GM23338 (cell line): ENCODE results near the gene RMND5B. TPM values are rescaled to one million over a fixed set of nuclear protein-coding genes. Genes with fewer than 3 reads are reported as not detected.

ENCODE experiments used
- ATAC-seq: fragments of 200-7000 bp; cut with Tn5 transposase; 3 replicates; pipeline ENCODE4 v1.9.1; 2020
- DNase-seq: peaks from one replicate; pipeline ENCODE4 v3.0.0-alpha.2; 2015; ENCODE audit warnings: low spot score
- H2AFZ ChIP-seq: fragments of 200-600 bp; sonication (generic); 2 replicates; pipeline ENCODE4 v1.8.0; 2016; ENCODE audit warnings: antibody characterized with exemption, mild to moderate bottlenecking, moderate library complexity
- H3F3A ChIP-seq: fragments of 200-600 bp; sonication (generic); replicated peaks from 2 replicates; pipeline ENCODE4 v1.8.0; 2017; ENCODE audit warnings: antibody characterized with exemption, mixed run types, low read depth
- H3K27ac ChIP-seq: fragments of 200-600 bp; sonication (generic); 2 replicates; pipeline ENCODE4 v1.6.1; 2016; ENCODE audit warnings: low read depth
- H3K27me3 ChIP-seq: fragments of 200-600 bp; sonication (generic); 2 replicates; pipeline ENCODE4 v1.8.0; 2016; ENCODE audit warnings: mild to moderate bottlenecking, mixed run types, moderate library complexity; ENCODE audit not compliant: insufficient read depth
- H3K36me3 ChIP-seq: fragments of 200-600 bp; sonication (generic); 2 replicates; pipeline ENCODE4 v1.8.0; 2016; ENCODE audit warnings: mild to moderate bottlenecking; ENCODE audit not compliant: insufficient read depth
- H3K4me1 ChIP-seq: fragments of 200-600 bp; sonication (generic); 2 replicates; pipeline ENCODE4 v1.8.0; 2016; ENCODE audit warnings: mild to moderate bottlenecking, moderate library complexity; ENCODE audit not compliant: insufficient read depth
- H3K4me2 ChIP-seq: fragments of 200-600 bp; sonication (generic); 2 replicates; pipeline ENCODE4 v1.7.1; 2017; ENCODE audit warnings: mixed run types
- H3K4me3 ChIP-seq: fragments of 200-600 bp; sonication (generic); 2 replicates; pipeline ENCODE4 v1.6.1; 2016; ENCODE audit warnings: mixed run types
- H3K79me2 ChIP-seq: fragments of 200-600 bp; sonication (generic); replicated peaks from 2 replicates; pipeline ENCODE4 v1.8.0; 2017; ENCODE audit warnings: mild to moderate bottlenecking; ENCODE audit not compliant: insufficient read depth
- H3K9me2 ChIP-seq: fragments of 200-600 bp; sonication (generic); 2 replicates; pipeline ENCODE4 v1.8.0; 2017; ENCODE audit not compliant: insufficient read depth
- H4K20me1 ChIP-seq: fragments of 200-600 bp; sonication (generic); replicated peaks from 2 replicates; pipeline ENCODE4 v1.8.0; 2017; ENCODE audit warnings: mild to moderate bottlenecking; ENCODE audit not compliant: insufficient read depth
- H3K27ac Mint-ChIP-seq: 2 replicates; pipeline ENCODE4 v1.8.0; 2020; ENCODE audit warnings: inconsistent platforms, mild to moderate bottlenecking, moderate library complexity, mixed read lengths
- H3K27me3 Mint-ChIP-seq: 3 replicates; pipeline ENCODE4 v1.8.0; 2022; ENCODE audit warnings: low read depth, mild to moderate bottlenecking, moderate library complexity, mixed read lengths, inconsistent platforms; ENCODE audit not compliant: insufficient read depth, poor library complexity
- H3K36me3 Mint-ChIP-seq: 3 replicates; pipeline ENCODE4 v1.8.0; 2021; ENCODE audit warnings: low read depth, mild to moderate bottlenecking, inconsistent platforms, moderate library complexity, mixed read lengths
- H3K4me1 Mint-ChIP-seq: 3 replicates; pipeline ENCODE4 v1.8.0; 2020; ENCODE audit warnings: mild to moderate bottlenecking, inconsistent platforms, mixed read lengths
- H3K4me3 Mint-ChIP-seq: 3 replicates; pipeline ENCODE4 v1.8.0; 2021; ENCODE audit warnings: moderate library complexity, mild to moderate bottlenecking, inconsistent platforms, mixed read lengths
- H3K9me3 Mint-ChIP-seq: 3 replicates; pipeline ENCODE4 v1.8.0; 2020; ENCODE audit warnings: moderate library complexity, mild to moderate bottlenecking, inconsistent platforms, mixed read lengths
- CREB1 ChIP-seq: fragments of 250-450 bp; sonication (Bioruptor Pico); IDR thresholded peaks from 2 replicates; pipeline ENCODE4 v1.5.0; 2020; ENCODE audit warnings: low read depth, mild to moderate bottlenecking, moderate library complexity
- EZH2 ChIP-seq: fragments of 200-600 bp; sonication (generic); IDR thresholded peaks from one replicate; pipeline ENCODE4 v1.8.0; 2017; ENCODE audit warnings: antibody characterized with exemption, mild to moderate bottlenecking, low read depth; ENCODE audit not compliant: unreplicated experiment
- EZH2phosphoT487 ChIP-seq: fragments of 200-600 bp; sonication (generic); IDR thresholded peaks from one replicate; pipeline ENCODE4 v1.8.1; 2018; ENCODE audit warnings: antibody characterized with exemption; ENCODE audit not compliant: unreplicated experiment
- JUNB ChIP-seq: IDR thresholded peaks from one replicate; pipeline ENCODE4 v1.6.1; 2016; ENCODE audit warnings: antibody characterized with exemption; ENCODE audit not compliant: unreplicated experiment
- NANOG ChIP-seq: IDR thresholded peaks from 2 replicates; pipeline ENCODE4 v1.6.1; 2016; ENCODE audit warnings: antibody characterized with exemption, borderline replicate concordance
- POLR2AphosphoS5 ChIP-seq: IDR thresholded peaks from 2 replicates; pipeline ENCODE4 v1.6.1; 2016; ENCODE audit warnings: antibody characterized with exemption, low read depth
- STAT1 ChIP-seq: IDR thresholded peaks from one replicate; pipeline ENCODE4 v1.6.1; 2016; ENCODE audit warnings: antibody characterized with exemption; ENCODE audit not compliant: unreplicated experiment
- ZNF331 ChIP-seq: fragments of 250-450 bp; sonication (Bioruptor Pico); IDR thresholded peaks from 2 replicates; pipeline ENCODE4 v1.5.0; 2020; ENCODE audit warnings: low read depth, mild to moderate bottlenecking, moderate library complexity
- polyA plus RNA-seq: library from polyadenylated mRNA; unstranded; fragments of >200 nt; fragmentation: Nextera tagmentation; extraction: Ambion mirVana; gene quantifications from 2 replicates; pipeline ENCODE4 v1.2.1, GENCODE V29; 2016
- total RNA-seq: library from RNA; depleted of rRNA; stranded (reverse); fragments of >200 nt; shearing (Covaris generic); gene quantifications from 2 replicates; pipeline ENCODE4 v1.2.3, GENCODE V29; 2014
- TF ChIP-seq, protein P1 (sequence below), 2 experiments: fragments of 200-600 bp in 1 of 2; sonication (generic) in 1 of 2; conservative IDR thresholded peaks; 2 replicates each; pipeline versions ENCODE4 v1.5.1 to v1.6.1; 2016 to 2017; ENCODE audit warnings: antibody characterized with exemption in 2 of 2, low read depth in 2 of 2, mild to moderate bottlenecking in 2 of 2, moderate library complexity in 1 of 2
- TF ChIP-seq, protein P2 (sequence below): fragments of 250-450 bp; sonication (Bioruptor Pico); IDR thresholded peaks from 2 replicates; pipeline ENCODE4 v1.5.0; 2020; ENCODE audit warnings: mild to moderate bottlenecking, moderate library complexity
- TF ChIP-seq, protein P3 (sequence below): IDR thresholded peaks from 2 replicates; pipeline ENCODE4 v1.6.1; 2016; ENCODE audit warnings: antibody characterized with exemption

RMND5B gene
- total and polyA plus RNA-seq, 2 experiments from 2014 or later, result 47.5 to 101 TPM

- TF ChIP-seq, protein P1, sequence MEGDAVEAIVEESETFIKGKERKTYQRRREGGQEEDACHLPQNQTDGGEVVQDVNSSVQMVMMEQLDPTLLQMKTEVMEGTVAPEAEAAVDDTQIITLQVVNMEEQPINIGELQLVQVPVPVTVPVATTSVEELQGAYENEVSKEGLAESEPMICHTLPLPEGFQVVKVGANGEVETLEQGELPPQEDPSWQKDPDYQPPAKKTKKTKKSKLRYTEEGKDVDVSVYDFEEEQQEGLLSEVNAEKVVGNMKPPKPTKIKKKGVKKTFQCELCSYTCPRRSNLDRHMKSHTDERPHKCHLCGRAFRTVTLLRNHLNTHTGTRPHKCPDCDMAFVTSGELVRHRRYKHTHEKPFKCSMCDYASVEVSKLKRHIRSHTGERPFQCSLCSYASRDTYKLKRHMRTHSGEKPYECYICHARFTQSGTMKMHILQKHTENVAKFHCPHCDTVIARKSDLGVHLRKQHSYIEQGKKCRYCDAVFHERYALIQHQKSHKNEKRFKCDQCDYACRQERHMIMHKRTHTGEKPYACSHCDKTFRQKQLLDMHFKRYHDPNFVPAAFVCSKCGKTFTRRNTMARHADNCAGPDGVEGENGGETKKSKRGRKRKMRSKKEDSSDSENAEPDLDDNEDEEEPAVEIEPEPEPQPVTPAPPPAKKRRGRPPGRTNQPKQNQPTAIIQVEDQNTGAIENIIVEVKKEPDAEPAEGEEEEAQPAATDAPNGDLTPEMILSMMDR (conservative IDR thresholded peaks at IDR 0.05; ENCODE audit: low read depth in 2 of 2), result no peak
- no peak for TF ChIP-seq POLR2AphosphoS5
- TF ChIP-seq EZH2phosphoT487, result no peak
- TF ChIP-seq CREB1 (CRISPR knock-in tag), result no peak
- no peak for TF ChIP-seq JUNB
- TF ChIP-seq, protein P2, sequence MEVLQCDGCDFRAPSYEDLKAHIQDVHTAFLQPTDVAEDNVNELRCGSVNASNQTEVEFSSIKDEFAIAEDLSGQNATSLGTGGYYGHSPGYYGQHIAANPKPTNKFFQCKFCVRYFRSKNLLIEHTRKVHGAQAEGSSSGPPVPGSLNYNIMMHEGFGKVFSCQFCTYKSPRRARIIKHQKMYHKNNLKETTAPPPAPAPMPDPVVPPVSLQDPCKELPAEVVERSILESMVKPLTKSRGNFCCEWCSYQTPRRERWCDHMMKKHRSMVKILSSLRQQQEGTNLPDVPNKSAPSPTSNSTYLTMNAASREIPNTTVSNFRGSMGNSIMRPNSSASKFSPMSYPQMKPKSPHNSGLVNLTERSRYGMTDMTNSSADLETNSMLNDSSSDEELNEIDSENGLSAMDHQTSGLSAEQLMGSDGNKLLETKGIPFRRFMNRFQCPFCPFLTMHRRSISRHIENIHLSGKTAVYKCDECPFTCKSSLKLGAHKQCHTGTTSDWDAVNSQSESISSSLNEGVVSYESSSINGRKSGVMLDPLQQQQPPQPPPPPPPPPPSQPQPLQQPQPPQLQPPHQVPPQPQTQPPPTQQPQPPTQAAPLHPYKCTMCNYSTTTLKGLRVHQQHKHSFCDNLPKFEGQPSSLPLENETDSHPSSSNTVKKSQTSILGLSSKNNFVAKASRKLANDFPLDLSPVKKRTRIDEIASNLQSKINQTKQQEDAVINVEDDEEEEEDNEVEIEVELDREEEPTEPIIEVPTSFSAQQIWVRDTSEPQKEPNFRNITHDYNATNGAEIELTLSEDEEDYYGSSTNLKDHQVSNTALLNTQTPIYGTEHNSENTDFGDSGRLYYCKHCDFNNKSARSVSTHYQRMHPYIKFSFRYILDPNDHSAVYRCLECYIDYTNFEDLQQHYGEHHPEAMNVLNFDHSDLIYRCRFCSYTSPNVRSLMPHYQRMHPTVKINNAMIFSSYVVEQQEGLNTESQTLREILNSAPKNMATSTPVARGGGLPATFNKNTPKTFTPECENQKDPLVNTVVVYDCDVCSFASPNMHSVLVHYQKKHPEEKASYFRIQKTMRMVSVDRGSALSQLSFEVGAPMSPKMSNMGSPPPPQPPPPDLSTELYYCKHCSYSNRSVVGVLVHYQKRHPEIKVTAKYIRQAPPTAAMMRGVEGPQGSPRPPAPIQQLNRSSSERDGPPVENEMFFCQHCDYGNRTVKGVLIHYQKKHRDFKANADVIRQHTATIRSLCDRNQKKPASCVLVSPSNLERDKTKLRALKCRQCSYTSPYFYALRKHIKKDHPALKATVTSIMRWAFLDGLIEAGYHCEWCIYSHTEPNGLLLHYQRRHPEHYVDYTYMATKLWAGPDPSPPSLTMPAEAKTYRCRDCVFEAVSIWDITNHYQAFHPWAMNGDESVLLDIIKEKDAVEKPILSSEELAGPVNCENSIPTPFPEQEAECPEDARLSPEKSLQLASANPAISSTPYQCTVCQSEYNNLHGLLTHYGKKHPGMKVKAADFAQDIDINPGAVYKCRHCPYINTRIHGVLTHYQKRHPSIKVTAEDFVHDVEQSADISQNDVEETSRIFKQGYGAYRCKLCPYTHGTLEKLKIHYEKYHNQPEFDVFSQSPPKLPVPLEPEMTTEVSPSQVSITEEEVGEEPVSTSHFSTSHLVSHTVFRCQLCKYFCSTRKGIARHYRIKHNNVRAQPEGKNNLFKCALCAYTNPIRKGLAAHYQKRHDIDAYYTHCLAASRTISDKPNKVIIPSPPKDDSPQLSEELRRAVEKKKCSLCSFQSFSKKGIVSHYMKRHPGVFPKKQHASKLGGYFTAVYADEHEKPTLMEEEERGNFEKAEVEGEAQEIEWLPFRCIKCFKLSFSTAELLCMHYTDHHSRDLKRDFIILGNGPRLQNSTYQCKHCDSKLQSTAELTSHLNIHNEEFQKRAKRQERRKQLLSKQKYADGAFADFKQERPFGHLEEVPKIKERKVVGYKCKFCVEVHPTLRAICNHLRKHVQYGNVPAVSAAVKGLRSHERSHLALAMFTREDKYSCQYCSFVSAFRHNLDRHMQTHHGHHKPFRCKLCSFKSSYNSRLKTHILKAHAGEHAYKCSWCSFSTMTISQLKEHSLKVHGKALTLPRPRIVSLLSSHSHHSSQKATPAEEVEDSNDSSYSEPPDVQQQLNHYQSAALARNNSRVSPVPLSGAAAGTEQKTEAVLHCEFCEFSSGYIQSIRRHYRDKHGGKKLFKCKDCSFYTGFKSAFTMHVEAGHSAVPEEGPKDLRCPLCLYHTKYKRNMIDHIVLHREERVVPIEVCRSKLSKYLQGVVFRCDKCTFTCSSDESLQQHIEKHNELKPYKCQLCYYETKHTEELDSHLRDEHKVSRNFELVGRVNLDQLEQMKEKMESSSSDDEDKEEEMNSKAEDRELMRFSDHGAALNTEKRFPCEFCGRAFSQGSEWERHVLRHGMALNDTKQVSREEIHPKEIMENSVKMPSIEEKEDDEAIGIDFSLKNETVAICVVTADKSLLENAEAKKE (CRISPR knock-in tag), result no peak
- no peak for TF ChIP-seq STAT1
- no peak for TF ChIP-seq NANOG
Measured at GRCh38 chr5:178174456-178174855, 43.6 kb downstream of the RMND5B start (continued).

- H3K4me2 ChIP-seq, result no peak overlapping the region
- no peak overlapping the region for H3K4me3 ChIP-seq
- H3K27ac ChIP-seq, result no peak overlapping the region; the same call in 1 of the 2 replicates
- no peak overlapping the region; the same call in 1 of the 2 replicates for H3K27ac Mint-ChIP-seq
- no peaks in the 10 kb centered on the region for H3K9me2 ChIP-seq
- H3K36me3 ChIP-seq, result no peaks in the 10 kb centered on the region
- peaks cover 16% of the 10 kb centered on the region for H3K36me3 Mint-ChIP-seq
- DNase-seq (no peak), ATAC-seq (no peak)
- peaks cover 14% of the 10 kb centered on the region; the same call in 1 of the 2 replicates for H3F3A ChIP-seq
- no peak overlapping the region for H3K4me3 Mint-ChIP-seq
- peaks cover 11% of the 10 kb centered on the region for H3K27me3 Mint-ChIP-seq
- H3K4me1 ChIP-seq, result peaks cover 19% of the 10 kb centered on the region
- peaks cover 18% of the 10 kb centered on the region for H3K9me3 Mint-ChIP-seq
- H2AFZ ChIP-seq, result no peak overlapping the region
- H4K20me1 ChIP-seq, result no peaks in the 10 kb centered on the region
- H3K79me2 ChIP-seq, result no peaks in the 10 kb centered on the region
- H3K4me1 Mint-ChIP-seq, result peaks cover 22% of the 10 kb centered on the region
- H3K27me3 ChIP-seq, result no peaks in the 10 kb centered on the region
- no peak for TF ChIP-seq STAT1
- no peak for TF ChIP-seq ZNF331 (CRISPR knock-in tag)
- TF ChIP-seq POLR2AphosphoS5, result no peak
- no peak for TF ChIP-seq NANOG
- TF ChIP-seq, protein P1 (conservative IDR thresholded peaks at IDR 0.05; ENCODE audit: low read depth in 2 of 2), result no peak
- no peak for TF ChIP-seq JUNB
- TF ChIP-seq, protein P3, sequence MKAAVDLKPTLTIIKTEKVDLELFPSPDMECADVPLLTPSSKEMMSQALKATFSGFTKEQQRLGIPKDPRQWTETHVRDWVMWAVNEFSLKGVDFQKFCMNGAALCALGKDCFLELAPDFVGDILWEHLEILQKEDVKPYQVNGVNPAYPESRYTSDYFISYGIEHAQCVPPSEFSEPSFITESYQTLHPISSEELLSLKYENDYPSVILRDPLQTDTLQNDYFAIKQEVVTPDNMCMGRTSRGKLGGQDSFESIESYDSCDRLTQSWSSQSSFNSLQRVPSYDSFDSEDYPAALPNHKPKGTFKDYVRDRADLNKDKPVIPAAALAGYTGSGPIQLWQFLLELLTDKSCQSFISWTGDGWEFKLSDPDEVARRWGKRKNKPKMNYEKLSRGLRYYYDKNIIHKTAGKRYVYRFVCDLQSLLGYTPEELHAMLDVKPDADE, result no peak
- TF ChIP-seq EZH2, result no peak
Measured at GRCh38 chr5:178176791-178177190, 46.0 kb downstream of the RMND5B start.
